Erythroblast (primary cell): ENCODE results near the gene SFT2D1.

Experiments
- GATA1 ChIP-seq: IDR thresholded peaks from 2 replicates; pipeline ENCODE4 v1.6.1; 2011; ENCODE audit warnings: low read depth, mild to moderate bottlenecking, control low read depth, low read length, moderate library complexity
- POLR2A ChIP-seq: IDR thresholded peaks from 2 replicates; pipeline ENCODE4 v1.6.1; 2011; ENCODE audit warnings: mild to moderate bottlenecking, low read length

DNA sequence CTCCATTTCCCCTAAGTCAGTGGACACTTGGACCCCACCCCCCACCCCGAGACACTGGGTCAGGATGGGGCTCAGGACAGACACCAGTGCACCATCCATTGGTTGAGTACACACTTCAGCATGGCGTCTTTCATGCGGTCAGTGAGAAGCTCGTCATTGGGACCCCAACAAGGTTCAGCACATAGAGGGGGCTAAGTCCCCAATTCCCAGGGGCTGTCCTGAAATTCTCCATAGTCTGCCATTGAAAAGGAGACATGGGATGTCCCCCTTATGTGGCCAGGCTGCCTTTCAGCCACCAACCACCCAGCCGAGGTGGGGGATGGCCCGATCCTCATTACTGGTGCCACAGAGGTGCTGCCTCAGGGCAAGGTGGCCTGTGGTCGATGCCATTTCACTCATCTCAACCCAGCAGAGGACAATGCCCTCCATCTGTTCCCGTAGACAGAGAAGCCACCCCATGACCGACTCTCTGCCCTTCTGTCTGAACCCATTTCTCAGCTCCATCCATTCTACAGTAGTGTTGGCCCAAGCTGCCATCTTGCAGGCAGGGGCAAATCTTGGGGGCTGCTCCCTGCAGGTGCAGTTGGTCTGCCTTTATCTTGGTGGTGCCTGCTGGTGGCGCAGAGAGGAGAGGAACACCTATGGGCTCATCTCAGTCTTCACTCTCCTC lies 71.5 kb downstream of the SFT2D1 start:
- TF ChIP-seq POLR2A (no peak), GATA1 (no peak)
